HCT116 (cell line): ENCODE data around the gene ARMC2. TPM values are rescaled to one million over a fixed set of nuclear protein-coding genes. Genes with fewer than 3 reads are reported as not detected.

ENCODE experiments used
- ATAC-seq: fragments of 200-7000 bp; cut with Tn5 transposase; 2 replicates; pipeline ENCODE4 v1.9.1; 2020; ENCODE audit warnings: mild to moderate bottlenecking, moderate library complexity
- BruUV-seq: library from RNA; stranded (reverse); fragments of 400-500 nt; replicated peaks from 2 replicates; lab custom pipeline; 2021; lab: Mats Ljungman, UMichigan
- CTCF ChIA-PET: fragments of 300-600 bp; sonication (Branson Sonifier 250); formaldehyde crosslinking; loops from one replicate; lab custom pipeline; 2021; ENCODE audit warnings: antibody characterized with exemption; lab: Charles Lee
- POLR2A ChIA-PET: fragments of 300-600, 350-600 bp; sonication (Branson Sonifier 250); formaldehyde crosslinking; loops from one replicate; lab custom pipeline; 2021; ENCODE audit warnings: antibody characterized with exemption; lab: Charles Lee
- RAD21 ChIA-PET, 2 experiments: fragments of 300-600 bp; sonication (Branson Sonifier 250); formaldehyde crosslinking; loops; one replicate each; lab custom pipeline; 2023; ENCODE audit warnings: low total read pairs in 2 of 2; ENCODE audit not compliant: uncharacterized antibody in 2 of 2, unreplicated experiment in 2 of 2, low non-redundant PET in 1 of 2; lab: Charles Lee
- DNase-seq: peaks from one replicate; pipeline ENCODE4 v3.0.0-alpha.2; 2010; ENCODE audit warnings: low read depth, low spot score
- H2AFZ ChIP-seq: fragments of 200-600 bp; shearing (Covaris generic), sonication (generic); 2 replicates; pipeline ENCODE4 v1.6.1; 2017; ENCODE audit warnings: low read depth, mixed run types, mixed read lengths, antibody characterized with exemption, low read length; ENCODE audit not compliant: poor library complexity, severe bottlenecking
- H3K27ac ChIP-seq: 2 replicates; pipeline ENCODE4 v1.5.1; 2012; ENCODE audit warnings: low read depth, low read length
- H3K27me3 ChIP-seq: fragments of 200-600 bp; sonication (generic); 2 replicates; pipeline ENCODE4 v1.6.1; 2016; ENCODE audit warnings: mixed run types, low read length, mixed read lengths; ENCODE audit not compliant: insufficient read depth
- H3K36me3 ChIP-seq, 2 experiments: fragments of 200-500 bp in 1 of 2; fragments of 200-600 bp in 1 of 2; sonication (Bioruptor generic) in 1 of 2; sonication (generic) in 1 of 2; 2 replicates each; pipeline versions ENCODE4 v1.5.1 to v1.6.1; 2014 to 2016; ENCODE audit warnings: low read length in 2 of 2, inconsistent platforms in 1 of 2, mixed read lengths in 1 of 2, mixed run types in 1 of 2; ENCODE audit not compliant: insufficient read depth in 2 of 2, control insufficient read depth in 1 of 2
- H3K4me1 ChIP-seq, 2 experiments: fragments of 200-600 bp in 1 of 2; sonication (generic) in 1 of 2; 2 replicates each; pipeline versions ENCODE4 v1.5.1 to v1.6.1; 2012 to 2017; ENCODE audit warnings: low read length in 2 of 2, inconsistent platforms in 1 of 2, mild to moderate bottlenecking in 1 of 2, mixed read lengths in 1 of 2, mixed run types in 1 of 2, moderate library complexity in 1 of 2; ENCODE audit not compliant: insufficient read depth in 2 of 2, control insufficient read depth in 1 of 2
- H3K4me2 ChIP-seq: fragments of 200-600 bp; sonication (generic); 2 replicates; pipeline ENCODE4 v1.6.1; 2017; ENCODE audit warnings: mixed run types, low read length, mixed read lengths
- H3K4me3 ChIP-seq, 2 experiments: fragments of 200-600 bp in 1 of 2; sonication (generic) in 1 of 2; replicated peaks in 1 of 2; 2 replicates each; pipeline ENCODE4 v1.5.1; 2011 to 2016; ENCODE audit warnings: low read length in 2 of 2, control low read depth in 1 of 2, low read depth in 1 of 2, mild to moderate bottlenecking in 1 of 2, mixed read lengths in 1 of 2, mixed run types in 1 of 2
- H3K79me2 ChIP-seq: fragments of 200-600 bp; sonication (generic); 2 replicates; pipeline ENCODE4 v1.6.1; 2017; ENCODE audit warnings: mild to moderate bottlenecking, mixed run types, low read length, moderate library complexity, mixed read lengths; ENCODE audit not compliant: insufficient read depth
- H3K9ac ChIP-seq: fragments of 200-600 bp; sonication (generic); 2 replicates; pipeline ENCODE4 v1.6.1; 2016; ENCODE audit warnings: low read length, mixed read lengths
- H3K9me2 ChIP-seq: fragments of 200-600 bp; sonication (generic), shearing (Covaris generic); 2 replicates; pipeline ENCODE4 v1.6.1; 2017; ENCODE audit warnings: mixed run types, mild to moderate bottlenecking, moderate library complexity; ENCODE audit not compliant: insufficient read depth
- H3K9me3 ChIP-seq, 2 experiments: fragments of 200-500 bp in 1 of 2; fragments of 200-600 bp in 1 of 2; sonication (Bioruptor generic) in 1 of 2; sonication (generic) in 1 of 2; 2 replicates each; pipeline ENCODE4 v1.6.1; 2014 to 2017; ENCODE audit warnings: low read length in 2 of 2, mixed read lengths in 2 of 2, inconsistent platforms in 1 of 2, low read depth in 1 of 2, mild to moderate bottlenecking in 1 of 2, mixed run types in 1 of 2, moderate library complexity in 1 of 2; ENCODE audit not compliant: control insufficient read depth in 1 of 2, insufficient read depth in 1 of 2
- H4K20me1 ChIP-seq: fragments of 200-600 bp; sonication (generic), shearing (Covaris generic); 2 replicates; pipeline ENCODE4 v1.6.1; 2017; ENCODE audit warnings: mixed run types, mild to moderate bottlenecking, moderate library complexity; ENCODE audit not compliant: insufficient read depth
- CBX3 ChIP-seq: IDR thresholded peaks from 2 replicates; pipeline ENCODE4 v1.6.1; 2012; ENCODE audit warnings: low read depth
- CEBPB ChIP-seq: IDR thresholded peaks from 2 replicates; pipeline ENCODE4 v1.6.1; 2012; ENCODE audit warnings: low read depth
- CTCF ChIP-seq, 3 experiments: fragments of 200-600 bp in 1 of 3; sonication (generic) in 1 of 3; IDR thresholded peaks in 2 of 3; conservative IDR thresholded peaks in 1 of 3; 2 replicates each; pipeline ENCODE4 v1.5.1; 2012 to 2017; ENCODE audit warnings: low read depth in 2 of 3, low read length in 2 of 3, antibody characterized with exemption in 1 of 3, borderline replicate concordance in 1 of 3, control low read depth in 1 of 3, mild to moderate bottlenecking in 1 of 3, mixed read lengths in 1 of 3, mixed run types in 1 of 3, moderate library complexity in 1 of 3; ENCODE audit not compliant: insufficient read depth in 1 of 3
- ELF1 ChIP-seq: IDR thresholded peaks from 2 replicates; pipeline ENCODE4 v1.6.1; 2012; ENCODE audit warnings: low read depth, borderline replicate concordance
- EZH2phosphoT487 ChIP-seq: fragments of 200-600 bp; IDR thresholded peaks from 2 replicates; pipeline ENCODE4 v1.6.1; 2018; ENCODE audit warnings: antibody characterized with exemption, borderline replicate concordance
- FOSL1 ChIP-seq: IDR thresholded peaks from 2 replicates; pipeline ENCODE4 v1.6.1; 2012; ENCODE audit warnings: low read depth
- JUND ChIP-seq: IDR thresholded peaks from 2 replicates; pipeline ENCODE4 v1.6.1; 2012
- MAX ChIP-seq: IDR thresholded peaks from 2 replicates; pipeline ENCODE4 v1.6.1; 2012
- POLR2A ChIP-seq: IDR thresholded peaks from 2 replicates; pipeline ENCODE4 v1.7.0; 2011; ENCODE audit warnings: borderline replicate concordance; ENCODE audit not compliant: insufficient read depth, insufficient read length; ENCODE audit errors: extremely low read depth
- SIN3A ChIP-seq: IDR thresholded peaks from 2 replicates; pipeline ENCODE4 v1.6.1; 2012; ENCODE audit warnings: low read depth
- SRF ChIP-seq: IDR thresholded peaks from 2 replicates; pipeline ENCODE4 v1.6.1; 2012; ENCODE audit warnings: low read depth
- TCF7L2 ChIP-seq: IDR thresholded peaks from 2 replicates; pipeline ENCODE4 v1.7.0; 2011; ENCODE audit warnings: borderline replicate concordance, inconsistent platforms; ENCODE audit not compliant: insufficient read depth, insufficient read length; ENCODE audit errors: extremely low read depth
- YY1 ChIP-seq: IDR thresholded peaks from 2 replicates; pipeline ENCODE4 v1.6.1; 2011; ENCODE audit warnings: low read length, low read depth, moderate library complexity, mild to moderate bottlenecking; ENCODE audit not compliant: insufficient replicate concordance; ENCODE audit errors: extremely low read depth
- ZFX ChIP-seq: fragments of 450-650 bp; IDR thresholded peaks from 2 replicates; pipeline ENCODE4 v1.6.1; 2017
- intact Hi-C: fragments of 100-400 bp; cut with micrococcal nuclease; formaldehyde crosslinking; loops from 2 replicates; pipeline ENCODE4 v1.10.0; 2022
- total RNA-seq: library from RNA; stranded (reverse); gene quantifications from one replicate; pipeline ENCODE4 v1.2.1, GENCODE V29; 2021; ENCODE audit not compliant: unreplicated experiment

The ARMC2 gene
- total RNA-seq, 1 experiment from 2014 or later: 3.6 TPM

GRCh38 chr6:108884211-108885059 lies 36.2 kb downstream of the ARMC2 start (continued):
- TF ChIP-seq MAX (no peak), JUND (no peak), SIN3A (no peak), CBX3 (no peak)

GRCh38 chr6:108888052-108888451 lies 39.8 kb downstream of the ARMC2 start:
- intact Hi-C loops: no loop called here
- Histone ChIP-seq H3K36me3 (no peaks in the 10 kb centered on the region), H4K20me1 (no peaks in the 10 kb centered on the region), H3K9me2 (no peaks in the 10 kb centered on the region), H3K27ac (no peak overlapping the region), H3K4me1 (no peaks in the 10 kb centered on the region), H3K79me2 (no peaks in the 10 kb centered on the region), H3K4me2 (no peak overlapping the region), H3K9ac (no peak overlapping the region), H3K4me3 (no peak overlapping the region), H3K27me3 (no peaks in the 10 kb centered on the region), H2AFZ (no peak overlapping the region), H3K9me3 (no peaks in the 10 kb centered on the region)
- ChIA-PET CTCF (no interaction called here), RAD21 (no interaction called here), POLR2A (no interaction called here)
- DNase-seq: no peak
- no peak for TF ChIP-seq JUND
- no peak for TF ChIP-seq POLR2A
- no peak for TF ChIP-seq ZFX
- no peak for ATAC-seq
- no TSS peak for BruUV-seq

GRCh38 chr6:108888745-108889144 lies 40.5 kb downstream of the ARMC2 start:
- ChIA-PET RAD21 (no interaction called here), CTCF (no interaction called here), POLR2A (no interaction called here)
- no peak overlapping the region for H3K4me3 ChIP-seq
- no peak for TF ChIP-seq YY1
- TF ChIP-seq CEBPB: no peak
- no peak for TF ChIP-seq EZH2phosphoT487
- TF ChIP-seq CTCF (IDR thresholded peaks at IDR 0.05 in 2 of 3, conservative IDR thresholded peaks at IDR 0.05 in 1 of 3; ENCODE audit: borderline replicate concordance in 1 of 3, insufficient read depth in 1 of 3, low read depth in 2 of 3, low read length in 2 of 3): no peak
- no peak for TF ChIP-seq TCF7L2
- no peak for TF ChIP-seq ELF1
- no peak for TF ChIP-seq FOSL1
- TF ChIP-seq SIN3A: no peak
- no peak for TF ChIP-seq SRF
- H3K79me2 ChIP-seq: no peaks in the 10 kb centered on the region
- no peak overlapping the region for H2AFZ ChIP-seq
- H3K9ac ChIP-seq: no peak overlapping the region
- no peak overlapping the region for H3K4me2 ChIP-seq
- H3K27ac ChIP-seq: no peak overlapping the region
- H3K27me3 ChIP-seq: no peaks in the 10 kb centered on the region
- H3K4me1 ChIP-seq: no peaks in the 10 kb centered on the region
- DNase-seq (no peak), ATAC-seq (no peak)
- intact Hi-C loops: no loop called here
- no peaks in the 10 kb centered on the region for H4K20me1 ChIP-seq
- H3K9me2 ChIP-seq: no peaks in the 10 kb centered on the region
- no TSS peak for BruUV-seq
- H3K9me3 ChIP-seq: no peaks in the 10 kb centered on the region
- no peaks in the 10 kb centered on the region for H3K36me3 ChIP-seq
